GM21737 (cell line): Measurements from ENCODE around the gene CHST5.
"Not testable (repeated sequence)": the region's sequence is repeated elsewhere in the genome, so short reads cannot be mapped to it uniquely, and the experiment has no call there.

Source experiments
- ATAC-seq: cut with Tn5 transposase; IDR thresholded peaks from one replicate; pipeline ENCODE4 v1.9.1; 2021; ENCODE audit warnings: mild to moderate bottlenecking, moderate library complexity; ENCODE audit not compliant: unreplicated experiment

The CHST5 gene

GRCh38 chr16:75552951-75553350 is 17.0 kb upstream of the CHST5 start:
- no peak for ATAC-seq

GRCh38 chr16:75550211-75550662 is 14.3 kb upstream of the CHST5 start:
- peak; percentile 73 for ATAC-seq

- not testable (repeated sequence) for ATAC-seq
These were observed 12.5 kb upstream of the CHST5 start for GRCh38 chr16:75548456-75548855.

- ATAC-seq, result no peak
These were observed 10.4 kb upstream of the CHST5 start for GRCh38 chr16:75546293-75546692.

GRCh38 chr16:75545879-75546278 is 10.0 kb upstream of the CHST5 start:
- not testable (repeated sequence) for ATAC-seq

GRCh38 chr16:75542462-75542861 is 6.6 kb upstream of the CHST5 start:
- not testable (repeated sequence) for ATAC-seq

- no peak for ATAC-seq
These were observed 5.3 kb upstream of the CHST5 start for GRCh38 chr16:75541236-75541635.

- ATAC-seq, result not testable (repeated sequence)
These were observed 3.1 kb upstream of the CHST5 start for GRCh38 chr16:75538882-75539565.

GRCh38 chr16:75537776-75538175 is 1.9 kb upstream of the CHST5 start:
- no peak for ATAC-seq

GRCh38 chr16:75535211-75535843 is 581 bp downstream of the CHST5 start:
- ATAC-seq, result no peak

- no peak for ATAC-seq
These were observed 1.2 kb downstream of the CHST5 start for GRCh38 chr16:75534560-75535205.

- ATAC-seq, result no peak
These were observed 3.1 kb downstream of the CHST5 start for GRCh38 chr16:75532791-75533190.

GRCh38 chr16:75532142-75532765 is 3.7 kb downstream of the CHST5 start:
- no peak for ATAC-seq

GRCh38 chr16:75529959-75530358 is 5.9 kb downstream of the CHST5 start:
- no peak for ATAC-seq

GRCh38 chr16:75529056-75529905 is 6.6 kb downstream of the CHST5 start:
- no peak for ATAC-seq

- no peak for ATAC-seq
These were observed 8.0 kb downstream of the CHST5 start for GRCh38 chr16:75527825-75528299.

GRCh38 chr16:75526032-75526790 is 9.7 kb downstream of the CHST5 start:
- no peak for ATAC-seq

- ATAC-seq, result no peak
These were observed 16.7 kb downstream of the CHST5 start for GRCh38 chr16:75519175-75519574.

- ATAC-seq, result peak; percentile 23
These were observed 19.5 kb downstream of the CHST5 start for GRCh38 chr16:75516189-75516966.
